ENCODE data around the gene RAB43.

DNA sequence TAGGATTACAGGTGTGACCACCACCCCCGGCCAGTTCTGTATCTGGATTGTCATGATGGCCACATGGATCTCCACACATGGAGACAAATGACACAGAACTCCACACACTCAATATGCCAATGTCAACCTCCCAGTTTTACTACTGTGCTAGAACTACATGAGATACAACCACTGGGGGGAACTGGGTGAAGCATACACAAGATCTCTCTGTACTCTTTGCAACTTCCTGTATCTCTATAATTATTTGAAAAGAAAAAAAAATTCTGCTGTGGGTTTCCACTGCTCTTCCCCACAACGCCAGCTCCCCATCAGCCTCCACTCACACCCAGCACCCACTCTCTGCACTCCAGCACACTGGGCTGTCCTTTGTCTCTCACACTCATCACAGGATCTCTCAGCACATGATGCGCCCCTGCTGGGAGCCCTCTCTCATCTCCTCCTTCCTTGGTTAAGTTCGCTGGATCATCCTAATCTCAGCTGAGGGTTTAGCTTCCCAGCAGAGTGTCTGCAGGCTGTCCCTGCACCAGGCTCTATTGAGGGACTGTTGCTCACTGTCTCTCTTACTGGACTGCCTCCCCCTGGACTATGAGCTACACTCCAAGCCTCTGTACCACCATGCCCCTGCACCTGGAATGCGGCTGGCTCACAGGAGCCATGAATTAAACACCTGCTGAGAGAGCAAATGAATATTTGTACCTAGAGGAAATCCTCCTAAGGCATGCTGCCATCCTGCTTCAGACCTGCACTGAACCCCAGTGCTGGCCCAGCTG, 10.7 kb upstream of the RAB43 start:
- TF ChIP-seq ZNF565 (CRISPR knock-in tag; conservative IDR thresholded peaks at IDR 0.05; ENCODE audit: low read depth) (no peak), PPARA (CRISPR knock-in tag; IDR thresholded peaks at IDR 0.05; ENCODE audit: borderline replicate concordance) (no peak), TOX (CRISPR knock-in tag; IDR thresholded peaks at IDR 0.05; ENCODE audit: borderline replicate concordance) (no peak), ARNTL (CRISPR knock-in tag; IDR thresholded peaks at IDR 0.05; ENCODE audit: borderline replicate concordance, low read depth) (no peak), BACH2 (CRISPR knock-in tag; IDR thresholded peaks at IDR 0.05; ENCODE audit: borderline replicate concordance) (no peak), ISL1 (CRISPR knock-in tag; IDR thresholded peaks at IDR 0.05) (no peak), ZFP3 (CRISPR knock-in tag; IDR thresholded peaks at IDR 0.05) (no peak), ZFP30 (CRISPR knock-in tag; IDR thresholded peaks at IDR 0.05) (no peak), SNAI2 (CRISPR knock-in tag; IDR thresholded peaks at IDR 0.05) (no peak)
- TF ChIP-seq, protein P1, sequence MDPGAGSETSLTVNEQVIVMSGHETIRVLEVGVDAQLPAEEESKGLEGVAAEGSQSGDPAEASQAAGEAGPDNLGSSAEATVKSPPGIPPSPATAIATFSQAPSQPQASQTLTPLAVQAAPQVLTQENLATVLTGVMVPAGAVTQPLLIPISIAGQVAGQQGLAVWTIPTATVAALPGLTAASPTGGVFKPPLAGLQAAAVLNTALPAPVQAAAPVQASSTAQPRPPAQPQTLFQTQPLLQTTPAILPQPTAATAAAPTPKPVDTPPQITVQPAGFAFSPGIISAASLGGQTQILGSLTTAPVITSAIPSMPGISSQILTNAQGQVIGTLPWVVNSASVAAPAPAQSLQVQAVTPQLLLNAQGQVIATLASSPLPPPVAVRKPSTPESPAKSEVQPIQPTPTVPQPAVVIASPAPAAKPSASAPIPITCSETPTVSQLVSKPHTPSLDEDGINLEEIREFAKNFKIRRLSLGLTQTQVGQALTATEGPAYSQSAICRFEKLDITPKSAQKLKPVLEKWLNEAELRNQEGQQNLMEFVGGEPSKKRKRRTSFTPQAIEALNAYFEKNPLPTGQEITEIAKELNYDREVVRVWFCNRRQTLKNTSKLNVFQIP (CRISPR knock-in tag; IDR thresholded peaks at IDR 0.05; ENCODE audit: borderline replicate concordance, low read depth): no peak
- TF ChIP-seq, protein P2, sequence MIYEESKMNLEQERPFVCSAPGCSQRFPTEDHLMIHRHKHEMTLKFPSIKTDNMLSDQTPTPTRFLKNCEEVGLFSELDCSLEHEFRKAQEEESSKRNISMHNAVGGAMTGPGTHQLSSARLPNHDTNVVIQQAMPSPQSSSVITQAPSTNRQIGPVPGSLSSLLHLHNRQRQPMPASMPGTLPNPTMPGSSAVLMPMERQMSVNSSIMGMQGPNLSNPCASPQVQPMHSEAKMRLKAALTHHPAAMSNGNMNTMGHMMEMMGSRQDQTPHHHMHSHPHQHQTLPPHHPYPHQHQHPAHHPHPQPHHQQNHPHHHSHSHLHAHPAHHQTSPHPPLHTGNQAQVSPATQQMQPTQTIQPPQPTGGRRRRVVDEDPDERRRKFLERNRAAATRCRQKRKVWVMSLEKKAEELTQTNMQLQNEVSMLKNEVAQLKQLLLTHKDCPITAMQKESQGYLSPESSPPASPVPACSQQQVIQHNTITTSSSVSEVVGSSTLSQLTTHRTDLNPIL (CRISPR knock-in tag; IDR thresholded peaks at IDR 0.05; ENCODE audit: low read depth): no peak

Data from SK-N-SH treated with all-trans-retinoic acid at 6 μM for 48 hours (cell line).